K562 (cell line): ENCODE results near the gene CRYBG1. TPM values are rescaled to one million over a fixed set of nuclear protein-coding genes. Genes with fewer than 3 reads are reported as not detected.
A peak's percentile ranks its signal among the peaks of the same experiment; 100 is the strongest.

ENCODE experiments used
- ATAC-seq: fragments of 200-7000 bp; cut with Tn5 transposase; 3 replicates; pipeline ENCODE4 v1.9.1; 2020; ENCODE audit warnings: moderate library complexity
- BruUV-seq: library from RNA; stranded (reverse); fragments of 400-500 nt; replicated peaks from 2 replicates; lab custom pipeline; 2021; lab: Mats Ljungman, UMichigan
- CTCF ChIA-PET: fragments of 300-600 bp; formaldehyde crosslinking; extraction: SDS; loops from one replicate; lab custom pipeline; 2021; ENCODE audit warnings: low intra/inter-chr PET ratio; lab: Yijun Ruan, JAX
- POLR2A ChIA-PET: fragments of 300-600, 350-650 bp; sonication (Branson Sonifier 250); formaldehyde crosslinking; extraction: SDS; loops from one replicate; lab custom pipeline; 2021; ENCODE audit warnings: antibody characterized with exemption, inconsistent platforms; lab: Yijun Ruan, JAX
- DNase-seq, 4 experiments: peaks; one replicate each; pipeline versions ENCODE4 v3.0.0 to v3.0.0-alpha.2; 2011 to 2018; ENCODE audit warnings: low spot score in 3 of 4, mixed read lengths in 3 of 4; ENCODE audit errors: extremely low read depth in 1 of 4
- FAIRE-seq: peaks from 2 replicates; lab custom pipeline; 2011; peaks lifted over from hg19 to GRCh38; lab: Jason Lieb, UNC
- H2AFZ ChIP-seq: 2 replicates; pipeline ENCODE4 v1.6.0; 2011; ENCODE audit warnings: low read depth, low read length, control low read depth, inconsistent platforms
- H3K27ac ChIP-seq: fragments of 200-600 bp; 3 replicates; pipeline ENCODE4 v1.8.0; 2011; ENCODE audit warnings: low read depth, mild to moderate bottlenecking, control low read depth, inconsistent platforms, low read length, moderate library complexity, mixed read lengths; ENCODE audit errors: extremely low read depth
- H3K27me3 ChIP-seq, 2 experiments: fragments of 300-600 bp in 1 of 2; 2 replicates in 1 of 2; 3 replicates in 1 of 2; pipeline versions ENCODE4 v1.6.0 to v1.8.0; 2011; ENCODE audit warnings: inconsistent platforms in 2 of 2, low read length in 2 of 2, mild to moderate bottlenecking in 1 of 2, mixed read lengths in 1 of 2, moderate library complexity in 1 of 2; ENCODE audit not compliant: control insufficient read depth in 2 of 2, insufficient read depth in 2 of 2
- H3K36me3 ChIP-seq: fragments of 300-600 bp; 3 replicates; pipeline ENCODE4 v1.8.0; 2011; ENCODE audit warnings: mild to moderate bottlenecking, low read length, inconsistent platforms; ENCODE audit not compliant: control insufficient read depth, insufficient read depth
- H3K4me1 ChIP-seq, 2 experiments: fragments of 200-600 bp in 1 of 2; replicated peaks in 1 of 2; 2 replicates in 1 of 2; 3 replicates in 1 of 2; pipeline versions ENCODE4 v1.5.1 to v1.8.0; 2011; ENCODE audit warnings: inconsistent platforms in 2 of 2, low read length in 2 of 2, mild to moderate bottlenecking in 1 of 2, mixed read lengths in 1 of 2, moderate library complexity in 1 of 2; ENCODE audit not compliant: control insufficient read depth in 2 of 2, insufficient read depth in 2 of 2
- H3K4me2 ChIP-seq: 2 replicates; pipeline ENCODE4 v1.6.1; 2011; ENCODE audit warnings: low read length, control low read depth, inconsistent platforms, mixed read lengths; ENCODE audit not compliant: insufficient read depth
- H3K4me3 ChIP-seq: fragments of 200-600 bp; sonication (generic), shearing (Covaris generic); 2 replicates; pipeline ENCODE4 v1.5.1; 2016; ENCODE audit warnings: control low read depth, inconsistent platforms
- H3K79me2 ChIP-seq: fragments of 200-600 bp; 3 replicates; pipeline ENCODE4 v1.8.0; 2011; ENCODE audit warnings: low read length, inconsistent platforms; ENCODE audit not compliant: control insufficient read depth, insufficient read depth
- H3K9ac ChIP-seq, 2 experiments: 2 replicates each; pipeline versions ENCODE4 v1.6.0 to v1.6.1; 2011; ENCODE audit warnings: low read depth in 2 of 2, low read length in 2 of 2, control low read depth in 1 of 2, inconsistent platforms in 1 of 2, mild to moderate bottlenecking in 1 of 2, mixed read lengths in 1 of 2; ENCODE audit not compliant: insufficient read depth in 1 of 2
- H3K9me1 ChIP-seq: one replicate; pipeline ENCODE4 v1.6.0; 2011; ENCODE audit warnings: inconsistent platforms, mild to moderate bottlenecking, low read length, moderate library complexity; ENCODE audit not compliant: control insufficient read depth, insufficient read depth
- H3K9me3 ChIP-seq: replicated peaks from 2 replicates; pipeline ENCODE4 v1.5.1; 2011; ENCODE audit warnings: low read depth, low read length, inconsistent platforms; ENCODE audit not compliant: control insufficient read depth, insufficient read depth
- H4K20me1 ChIP-seq: replicated peaks from 2 replicates; pipeline ENCODE4 v1.6.1; 2011; ENCODE audit warnings: low read length, inconsistent platforms, mixed read lengths; ENCODE audit not compliant: control insufficient read depth, insufficient read depth
- CEBPB ChIP-seq: fragments of 450-650 bp; IDR thresholded peaks from 2 replicates; pipeline ENCODE4 v1.6.1; 2016; ENCODE audit warnings: missing genetic modification characterization, missing compliant biosample characterization
- CEBPG ChIP-seq, 3 experiments: fragments of 200-800 bp in 1 of 3; sonication (Bioruptor generic) in 1 of 3; sonication (generic) in 1 of 3; formaldehyde crosslinking in 1 of 3; IDR thresholded peaks in 2 of 3; conservative IDR thresholded peaks in 1 of 3; 2 replicates each; pipeline versions ENCODE4 v1.6.1 to v1.8.0; 2016 to 2022; ENCODE audit warnings: missing compliant biosample characterization in 2 of 3, missing genetic modification characterization in 2 of 3, mild to moderate bottlenecking in 1 of 3, missing genetic modification reagents in 1 of 3
- NCOA6 ChIP-seq: fragments of 450-650 bp; IDR thresholded peaks from 2 replicates; pipeline ENCODE4 v1.6.1; 2017; ENCODE audit warnings: mild to moderate bottlenecking
- TRIM24 ChIP-seq, 2 experiments: fragments of 450-650 bp; IDR thresholded peaks; 2 replicates each; pipeline ENCODE4 v1.6.1; 2016
- ZNF175 ChIP-seq: fragments of 200-800 bp; sonication (Bioruptor generic); IDR thresholded peaks from 2 replicates; pipeline ENCODE4 v1.6.1; 2016; ENCODE audit warnings: low read depth, mild to moderate bottlenecking, missing genetic modification characterization, missing compliant biosample characterization
- ZNF316 ChIP-seq: fragments of 450-650 bp; IDR thresholded peaks from 2 replicates; pipeline ENCODE4 v1.6.1; 2016
- WGBS: fragments of 100-300 bp; shearing (Covaris generic); methylation state at CpG from one replicate; pipeline ENCODE4 v1.1.6; 2016; ENCODE audit warnings: low coverage, mixed read lengths; ENCODE audit not compliant: insufficient coverage; ENCODE audit errors: missing lambda C conversion rate; 5-methylcytosine and 5-hydroxymethylcytosine counted together
- in situ Hi-C: fragments of 300-500 bp; cut with MboI; formaldehyde crosslinking; loops from 4 replicates; pipeline ENCODE4 v1.15.0; 2018; ENCODE audit warnings: inconsistent platforms, mixed read lengths
- intact Hi-C: fragments of 100-400 bp; cut with micrococcal nuclease; formaldehyde crosslinking; loops from 2 replicates; pipeline ENCODE4 v1.14.2; 2022
- polyA plus RNA-seq, 8 experiments: library from polyadenylated mRNA; depleted of rRNA in 4 of 8; stranded (reverse) in 5 of 8; unstranded in 3 of 8; fragments of >200 nt; fragmentation: Nextera tagmentation in 2 of 8; fragmentation: Illumina TruSeq in 1 of 8; extraction: Ambion mirVana in 2 of 8; extraction: Trizol in 1 of 8; gene quantifications; 2 replicates each; pipeline versions ENCODE4 v1.2.1 to v1.2.3, GENCODE V29; 2011 to 2014; ENCODE audit warnings: inconsistent platforms in 1 of 8, missing spikeins in 1 of 8
- total RNA-seq, 7 experiments: library from RNA; depleted of rRNA in 6 of 7; stranded (reverse); fragments of >200 nt in 6 of 7; fragmentation: Illumina TruSeq in 2 of 7; extraction: Trizol in 2 of 7; gene quantifications; 2 replicates each; pipeline versions ENCODE4 v1.2.1 to v1.2.3, GENCODE V29; 2011 to 2021; ENCODE audit warnings: low replicate concordance in 1 of 7

CRYBG1 gene
- total and polyA plus RNA-seq, 9 of the 15 experiments (the other 6 are each of a cell fraction or from before 2014, with no cell fraction given): 0.07 to 0.47 (median 0.11) TPM

DNA sequence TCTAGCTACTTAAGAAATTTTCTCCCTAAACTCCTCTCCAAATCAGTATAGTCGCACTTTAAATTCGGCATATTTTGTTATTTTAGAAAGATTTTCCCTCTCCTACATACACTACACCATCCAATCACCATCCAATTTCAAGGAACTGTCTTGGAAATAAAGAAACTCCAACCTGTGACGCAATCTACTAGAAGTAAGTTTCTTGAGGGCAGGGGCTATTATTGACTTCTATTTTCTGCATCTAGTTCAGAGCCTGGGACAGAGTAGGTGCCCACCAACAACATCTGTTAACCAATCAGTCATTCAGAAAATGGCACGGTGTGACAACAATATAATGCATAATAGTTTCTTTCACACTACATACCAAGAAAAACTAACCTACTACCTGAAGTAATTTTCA lies 38.6 kb upstream of the CRYBG1 start:
- no peak overlapping the region for H3K4me3 ChIP-seq
- peaks cover 15 to 20% of the 10 kb centered on the region in 2 experiments for H3K4me1 ChIP-seq
- H3K27ac ChIP-seq: no peak overlapping the region
- H3K9me3 ChIP-seq: 0 out of 2 replicates have a peak, but pooled peaks cover 3% of the 10 kb centered on the region
- WGBS: 95% methylated on average over 4 of the region's 4 CpGs
- 0 out of 2 replicates have a peak, but pooled peaks cover 5% of the 10 kb centered on the region for H4K20me1 ChIP-seq
- ChIA-PET CTCF (no interaction called here), POLR2A (interaction anchor here (2.0 kb wide), 1 partner anchor 9 kb away, joined by 10 read pairs; no protein-coding TSS in a partner anchor)
- H3K9me1 ChIP-seq: no peaks in the 10 kb centered on the region
- peaks cover 84% of the 10 kb centered on the region for H3K79me2 ChIP-seq
- H3K4me2 ChIP-seq: no peak overlapping the region
- no peak overlapping the region for H2AFZ ChIP-seq
- H3K27me3 ChIP-seq: no peaks in the 10 kb centered on the region
- in situ Hi-C loops (no loop called here), intact Hi-C loops (loop anchor here (10.0 kb wide), 1 partner anchor 793 kb away; the partner anchor contains the start of gene BEND3)
- H3K36me3 ChIP-seq: peaks cover 30% of the 10 kb centered on the region
- no peak overlapping the region for H3K9ac ChIP-seq
- FAIRE-seq (no peak), ATAC-seq (no peak), DNase-seq (no peak)
- TF ChIP-seq TRIM24 (IDR thresholded peaks at IDR 0.05) (peak; percentile 50 to 74), CEBPG (CRISPR knock-in tag; IDR thresholded peaks at IDR 0.05) (no peak), CEBPG (tag; conservative IDR thresholded peaks at IDR 0.05 in 1 of 2, IDR thresholded peaks at IDR 0.05 in 1 of 2) (peak; percentile 16 to 63; a peak in 2 of 4 replicates), ZNF175 (CRISPR knock-in tag) (no peak), ZNF316 (peak; percentile 53), CEBPB (tag) (peak; percentile 79), NCOA6 (no peak)
- BruUV-seq: no TSS peak
